Fibroblast of lung (primary cell): ENCODE results near the gene THOC1. TPM values are rescaled to one million over a fixed set of nuclear protein-coding genes. Genes with fewer than 3 reads are reported as not detected.

Source experiments
- DNase-seq, 2 donors: peaks; one replicate each; pipeline versions ENCODE4 v3.0.0 to v3.0.0-alpha.2; 2010; ENCODE audit warnings: low read depth in 2 of 2
- H2AFZ ChIP-seq: 2 replicates; pipeline ENCODE4 v1.5.1; 2012; ENCODE audit warnings: low read length, control low read depth, inconsistent platforms
- H3K27ac ChIP-seq: 2 replicates; pipeline ENCODE4 v1.5.1; 2011; ENCODE audit warnings: low read length, control low read depth; ENCODE audit not compliant: insufficient read depth
- H3K27me3 ChIP-seq: 2 replicates; pipeline ENCODE4 v1.5.1; 2011; ENCODE audit warnings: mild to moderate bottlenecking, low read length; ENCODE audit not compliant: control insufficient read depth, insufficient read depth
- H3K36me3 ChIP-seq: 2 replicates; pipeline ENCODE4 v1.5.1; 2011; ENCODE audit warnings: low read length; ENCODE audit not compliant: control insufficient read depth, insufficient read depth
- H3K4me1 ChIP-seq: 2 replicates; pipeline ENCODE4 v1.5.1; 2011; ENCODE audit warnings: low read length; ENCODE audit not compliant: control insufficient read depth, insufficient read depth; ENCODE audit errors: extremely low read depth
- H3K4me2 ChIP-seq: 2 replicates; pipeline ENCODE4 v1.5.1; 2011; ENCODE audit warnings: low read length, control low read depth; ENCODE audit not compliant: insufficient read depth; ENCODE audit errors: extremely low read depth
- H3K4me3 ChIP-seq, 4 experiments: fragments of 200-600 bp in 1 of 4; sonication (generic) in 1 of 4; replicated peaks in 1 of 4; 2 replicates each; pipeline ENCODE4 v1.5.1; 2011 to 2016; ENCODE audit warnings: low read length in 4 of 4, low read depth in 3 of 4, mild to moderate bottlenecking in 3 of 4, control low read depth in 2 of 4, inconsistent platforms in 1 of 4, mixed read lengths in 1 of 4; ENCODE audit not compliant: insufficient read depth in 1 of 4; ENCODE audit errors: control extremely low read depth in 1 of 4
- H3K79me2 ChIP-seq: 2 replicates; pipeline ENCODE4 v1.5.1; 2012; ENCODE audit warnings: mild to moderate bottlenecking, low read length, inconsistent platforms; ENCODE audit not compliant: control insufficient read depth, insufficient read depth
- H3K9ac ChIP-seq: 2 replicates; pipeline ENCODE4 v1.5.1; 2011; ENCODE audit warnings: mild to moderate bottlenecking, low read length, control low read depth; ENCODE audit not compliant: insufficient read depth
- H3K9me3 ChIP-seq: 2 replicates; pipeline ENCODE4 v1.5.1; 2012; ENCODE audit warnings: low read depth, low read length; ENCODE audit not compliant: control insufficient read depth, insufficient read depth
- H4K20me1 ChIP-seq: 2 replicates; pipeline ENCODE4 v1.5.1; 2011; ENCODE audit warnings: low read length; ENCODE audit not compliant: control insufficient read depth, insufficient read depth; ENCODE audit errors: extremely low read depth
- CTCF ChIP-seq, 2 donors: IDR thresholded peaks in 1 of 2; conservative IDR thresholded peaks in 1 of 2; 1 replicate in 1 of 2; 2 replicates in 1 of 2; pipeline ENCODE4 v1.5.1; 2011 to 2012; ENCODE audit warnings: low read length in 2 of 2, control low read depth in 1 of 2, inconsistent platforms in 1 of 2, low read depth in 1 of 2, mild to moderate bottlenecking in 1 of 2
- EZH2 ChIP-seq: IDR thresholded peaks from 2 replicates; pipeline ENCODE4 v1.5.1; 2012; ENCODE audit warnings: low read length, control low read depth, mild to moderate bottlenecking; ENCODE audit errors: missing control alignments
- polyA plus RNA-seq, 2 donors: library from polyadenylated mRNA; depleted of rRNA in 1 of 2; stranded (reverse) in 1 of 2; unstranded in 1 of 2; fragments of >200 nt; gene quantifications; 2 replicates each; pipeline ENCODE4 v1.2.1, GENCODE V29; 2011 to 2012; ENCODE audit warnings: missing spikeins in 1 of 2
- total RNA-seq: library from RNA; depleted of rRNA; stranded (reverse); fragments of >200 nt; gene quantifications from 2 replicates; pipeline ENCODE4 v1.2.1, GENCODE V29; 2014

THOC1 gene
- total and polyA plus RNA-seq, 2 donors (not counting 1 experiment from before 2014, with no cell fraction given): 18.2 to 35.2 TPM

- H3K4me1 ChIP-seq: no peaks in the 10 kb centered on the region
- H3K27ac ChIP-seq: no peak overlapping the region
- no peak for DNase-seq
- peaks cover 5% of the 10 kb centered on the region for H3K79me2 ChIP-seq
- peaks cover 6% of the 10 kb centered on the region for H3K36me3 ChIP-seq
- no peak overlapping the region for H2AFZ ChIP-seq
- no peak for TF ChIP-seq EZH2
- no peak for TF ChIP-seq CTCF (conservative IDR thresholded peaks at IDR 0.05 in 1 of 2, IDR thresholded peaks at IDR 0.05 in 1 of 2; ENCODE audit: low read depth in 1 of 2, low read length in 2 of 2)
- no peaks in the 10 kb centered on the region for H3K27me3 ChIP-seq
- no peak overlapping the region for H3K9ac ChIP-seq
- no peak overlapping the region for H3K4me2 ChIP-seq
- no peaks in the 10 kb centered on the region for H4K20me1 ChIP-seq
- no peaks in the 10 kb centered on the region for H3K9me3 ChIP-seq
- H3K4me3 ChIP-seq: no peak overlapping the region
These were observed 86.1 kb downstream of the THOC1 start for GRCh38 chr18:181711-182110.

GRCh38 chr18:179499-179898 lies 88.3 kb downstream of the THOC1 start:
- Histone ChIP-seq H3K27me3 (no peaks in the 10 kb centered on the region), H3K9me3 (no peaks in the 10 kb centered on the region), H2AFZ (no peak overlapping the region), H3K4me2 (no peak overlapping the region), H4K20me1 (no peaks in the 10 kb centered on the region), H3K36me3 (peaks cover 6% of the 10 kb centered on the region), H3K79me2 (peaks cover 9% of the 10 kb centered on the region), H3K4me1 (no peaks in the 10 kb centered on the region), H3K27ac (no peak overlapping the region), H3K9ac (no peak overlapping the region), H3K4me3 (no peak overlapping the region)
- DNase-seq: no peak
- TF ChIP-seq EZH2: no peak
- TF ChIP-seq CTCF (conservative IDR thresholded peaks at IDR 0.05 in 1 of 2, IDR thresholded peaks at IDR 0.05 in 1 of 2; ENCODE audit: low read depth in 1 of 2, low read length in 2 of 2): no peak

GRCh38 chr18:172361-172760 lies 95.5 kb downstream of the THOC1 start:
- Histone ChIP-seq H3K27ac (no peak overlapping the region), H3K4me3 (no peak overlapping the region), H2AFZ (no peak overlapping the region), H3K79me2 (peaks cover 5% of the 10 kb centered on the region), H3K27me3 (no peaks in the 10 kb centered on the region), H3K36me3 (peaks cover 4% of the 10 kb centered on the region), H3K4me1 (no peaks in the 10 kb centered on the region), H4K20me1 (no peaks in the 10 kb centered on the region), H3K9ac (no peak overlapping the region), H3K4me2 (no peak overlapping the region), H3K9me3 (no peaks in the 10 kb centered on the region)
- no peak for TF ChIP-seq EZH2
- TF ChIP-seq CTCF (conservative IDR thresholded peaks at IDR 0.05 in 1 of 2, IDR thresholded peaks at IDR 0.05 in 1 of 2; ENCODE audit: low read depth in 1 of 2, low read length in 2 of 2): no peak
- DNase-seq: no peak

Other genes starting within 250 kb of the THOC1 start
- not detected in 2 replicates for gene TUBB8B, start 218.4 kb downstream of the THOC1 start, total RNA-seq
- gene TUBB8B, start 218.4 kb downstream of the THOC1 start, polyA plus RNA-seq: 0.11 TPM in 1 of 2 replicates, not detected in the other
- gene USP14, start 109.5 kb downstream of the THOC1 start, total RNA-seq: 13.6 and 21.5 TPM in 2 replicates
- 39.5 TPM in 2 replicates for gene USP14, start 109.5 kb downstream of the THOC1 start, polyA plus RNA-seq
- gene COLEC12, start 232.7 kb upstream of the THOC1 start, total RNA-seq: 24.8 and 60.6 TPM in 2 replicates
- gene COLEC12, start 232.7 kb upstream of the THOC1 start, polyA plus RNA-seq: 20.0 and 44.1 TPM in 2 replicates